ENCODE measurements around the gene SLC25A21.

Gene SLC25A21

GRCh38 chr14:37118673-37119366, 53.6 kb downstream of the SLC25A21 start:
- 66% methylated on average over 3 of the region's 4 CpGs for WGBS (ENCODE audit: insufficient coverage)
- ChIA-PET CTCF (interaction anchor here (1.5 kb wide), 1 partner anchor 31 kb away, joined by 4 read pairs; no protein-coding TSS in a partner anchor), POLR2A (no interaction called here)
- no peak for DNase-seq
- Histone ChIP-seq H3K27ac (ENCODE audit: insufficient read depth in 1 of 2, low read depth in 1 of 2, low read length in 2 of 2, poor library complexity in 1 of 2, severe bottlenecking in 2 of 2) (no peak overlapping the region), H3K4me1 (ENCODE audit: control extremely low read depth in 1 of 4, control insufficient read depth in 4 of 4, insufficient read depth in 4 of 4, low read length in 3 of 4) (no peaks in the 10 kb centered on the region), H3K9me3 (ENCODE audit: control extremely low read depth in 1 of 5, control insufficient read depth in 4 of 5, insufficient read depth in 2 of 5, low read depth in 1 of 5, low read length in 4 of 5) (peaks cover 0 to 10% (median 0%) of the 10 kb centered on the region in 5 experiments), H3K4me3 (ENCODE audit: control insufficient read depth in 1 of 7, extremely low read depth in 1 of 7, insufficient read depth in 4 of 7, low read depth in 2 of 7, low read length in 6 of 7) (no peak overlapping the region), H3K36me3 (ENCODE audit: control insufficient read depth in 4 of 4, insufficient read depth in 4 of 4, low read length in 3 of 4) (no peaks in the 10 kb centered on the region), H3K27me3 (replicated peaks in 2 of 5; ENCODE audit: control insufficient read depth in 4 of 5, insufficient read depth in 5 of 5, low read length in 4 of 5) (no peaks in the 10 kb centered on the region)

- CTCF ChIA-PET, result interaction anchor here (1.5 kb wide), 1 partner anchor 33 kb away, joined by 4 read pairs; no protein-coding TSS in a partner anchor
Measured at GRCh38 chr14:37116933-37117849, 55.2 kb downstream of the SLC25A21 start.

GRCh38 chr14:37115406-37115805, 57.0 kb downstream of the SLC25A21 start:
- no peaks in the 10 kb centered on the region for H3K27me3 ChIP-seq (replicated peaks in 2 of 5; ENCODE audit: control insufficient read depth in 4 of 5, insufficient read depth in 5 of 5, low read length in 4 of 5)
- peaks cover 0 to 10% (median 0%) of the 10 kb centered on the region in 5 experiments for H3K9me3 ChIP-seq (ENCODE audit: control extremely low read depth in 1 of 5, control insufficient read depth in 4 of 5, insufficient read depth in 2 of 5, low read depth in 1 of 5, low read length in 4 of 5)
- no peak for DNase-seq
- H3K4me1 ChIP-seq (ENCODE audit: control extremely low read depth in 1 of 4, control insufficient read depth in 4 of 4, insufficient read depth in 4 of 4, low read length in 3 of 4), result no peaks in the 10 kb centered on the region
- no peak overlapping the region for H3K4me3 ChIP-seq (ENCODE audit: control insufficient read depth in 1 of 7, extremely low read depth in 1 of 7, insufficient read depth in 4 of 7, low read depth in 2 of 7, low read length in 6 of 7)
- H3K27ac ChIP-seq (ENCODE audit: insufficient read depth in 1 of 2, low read depth in 1 of 2, low read length in 2 of 2, poor library complexity in 1 of 2, severe bottlenecking in 2 of 2), result no peak overlapping the region
- POLR2A ChIA-PET, result no interaction called here
- WGBS (ENCODE audit: insufficient coverage), result 100% methylated on average over 1 of the region's 1 CpG
- no peaks in the 10 kb centered on the region for H3K36me3 ChIP-seq (ENCODE audit: control insufficient read depth in 4 of 4, insufficient read depth in 4 of 4, low read length in 3 of 4)
- CTCF ChIA-PET, result no interaction called here

More at GRCh38 chr14:37116933-37117849, 55.2 kb downstream of the SLC25A21 start:
- no peaks in the 10 kb centered on the region for H3K36me3 ChIP-seq (ENCODE audit: control insufficient read depth in 4 of 4, insufficient read depth in 4 of 4, low read length in 3 of 4)
- DNase-seq, result no peak
- POLR2A ChIA-PET, result no interaction called here
- peaks cover 0 to 10% (median 0%) of the 10 kb centered on the region in 5 experiments for H3K9me3 ChIP-seq (ENCODE audit: control extremely low read depth in 1 of 5, control insufficient read depth in 4 of 5, insufficient read depth in 2 of 5, low read depth in 1 of 5, low read length in 4 of 5)
- no peaks in the 10 kb centered on the region for H3K27me3 ChIP-seq (replicated peaks in 2 of 5; ENCODE audit: control insufficient read depth in 4 of 5, insufficient read depth in 5 of 5, low read length in 4 of 5)
- no peak overlapping the region for H3K27ac ChIP-seq (ENCODE audit: insufficient read depth in 1 of 2, low read depth in 1 of 2, low read length in 2 of 2, poor library complexity in 1 of 2, severe bottlenecking in 2 of 2)
- no CpG with 5 or more reads among the region's 5 CpGs for WGBS (ENCODE audit: insufficient coverage)
- no peaks in the 10 kb centered on the region for H3K4me1 ChIP-seq (ENCODE audit: control extremely low read depth in 1 of 4, control insufficient read depth in 4 of 4, insufficient read depth in 4 of 4, low read length in 3 of 4)
- H3K4me3 ChIP-seq (ENCODE audit: control insufficient read depth in 1 of 7, extremely low read depth in 1 of 7, insufficient read depth in 4 of 7, low read depth in 2 of 7, low read length in 6 of 7), result no peak overlapping the region

- H3K4me1 ChIP-seq (ENCODE audit: control extremely low read depth in 1 of 4, control insufficient read depth in 4 of 4, insufficient read depth in 4 of 4, low read length in 3 of 4), result no peaks in the 10 kb centered on the region
- ChIA-PET POLR2A (no interaction called here), CTCF (no interaction called here)
- H3K4me3 ChIP-seq (ENCODE audit: control insufficient read depth in 1 of 7, extremely low read depth in 1 of 7, insufficient read depth in 4 of 7, low read depth in 2 of 7, low read length in 6 of 7), result no peak overlapping the region
- no peaks in the 10 kb centered on the region for H3K36me3 ChIP-seq (ENCODE audit: control insufficient read depth in 4 of 4, insufficient read depth in 4 of 4, low read length in 3 of 4)
- DNase-seq, result no peak
- H3K27me3 ChIP-seq (replicated peaks in 2 of 5; ENCODE audit: control insufficient read depth in 4 of 5, insufficient read depth in 5 of 5, low read length in 4 of 5), result no peaks in the 10 kb centered on the region
- no peak overlapping the region for H3K27ac ChIP-seq (ENCODE audit: insufficient read depth in 1 of 2, low read depth in 1 of 2, low read length in 2 of 2, poor library complexity in 1 of 2, severe bottlenecking in 2 of 2)
- H3K9me3 ChIP-seq (ENCODE audit: control extremely low read depth in 1 of 5, control insufficient read depth in 4 of 5, insufficient read depth in 2 of 5, low read depth in 1 of 5, low read length in 4 of 5), result peaks cover 0 to 10% (median 0%) of the 10 kb centered on the region in 5 experiments
- no CpG with 5 or more reads among the region's 3 CpGs for WGBS (ENCODE audit: insufficient coverage)
Measured at GRCh38 chr14:37114559-37114958, 57.8 kb downstream of the SLC25A21 start.

- WGBS (ENCODE audit: insufficient coverage), result no CpG with 5 or more reads among the region's 3 CpGs
Measured at GRCh38 chr14:37114002-37114401, 58.4 kb downstream of the SLC25A21 start.

GRCh38 chr14:37098132-37098531, 74.3 kb downstream of the SLC25A21 start:
- no peak overlapping the region for H3K27ac ChIP-seq (ENCODE audit: insufficient read depth in 1 of 2, low read depth in 1 of 2, low read length in 2 of 2, poor library complexity in 1 of 2, severe bottlenecking in 2 of 2)
- no peak overlapping the region for H3K4me3 ChIP-seq (ENCODE audit: control insufficient read depth in 1 of 7, extremely low read depth in 1 of 7, insufficient read depth in 4 of 7, low read depth in 2 of 7, low read length in 6 of 7)
- H3K36me3 ChIP-seq (ENCODE audit: control insufficient read depth in 4 of 4, insufficient read depth in 4 of 4, low read length in 3 of 4), result no peaks in the 10 kb centered on the region
- no peaks in the 10 kb centered on the region for H3K9me3 ChIP-seq (ENCODE audit: control extremely low read depth in 1 of 5, control insufficient read depth in 4 of 5, insufficient read depth in 2 of 5, low read depth in 1 of 5, low read length in 4 of 5)
- POLR2A ChIA-PET, result no interaction called here
- no peaks in the 10 kb centered on the region for H3K4me1 ChIP-seq (ENCODE audit: control extremely low read depth in 1 of 4, control insufficient read depth in 4 of 4, insufficient read depth in 4 of 4, low read length in 3 of 4)
- H3K27me3 ChIP-seq (replicated peaks in 2 of 5; ENCODE audit: control insufficient read depth in 4 of 5, insufficient read depth in 5 of 5, low read length in 4 of 5), result no peaks in the 10 kb centered on the region
- no peak for DNase-seq
- WGBS (ENCODE audit: insufficient coverage), result 90% methylated on average over 1 of the region's 2 CpGs
- CTCF ChIA-PET, result no interaction called here

More at GRCh38 chr14:37114002-37114401, 58.4 kb downstream of the SLC25A21 start:
- Histone ChIP-seq H3K4me1 (ENCODE audit: control extremely low read depth in 1 of 4, control insufficient read depth in 4 of 4, insufficient read depth in 4 of 4, low read length in 3 of 4) (no peaks in the 10 kb centered on the region), H3K36me3 (ENCODE audit: control insufficient read depth in 4 of 4, insufficient read depth in 4 of 4, low read length in 3 of 4) (no peaks in the 10 kb centered on the region), H3K9me3 (ENCODE audit: control extremely low read depth in 1 of 5, control insufficient read depth in 4 of 5, insufficient read depth in 2 of 5, low read depth in 1 of 5, low read length in 4 of 5) (peaks cover 0 to 10% (median 0%) of the 10 kb centered on the region in 5 experiments), H3K4me3 (ENCODE audit: control insufficient read depth in 1 of 7, extremely low read depth in 1 of 7, insufficient read depth in 4 of 7, low read depth in 2 of 7, low read length in 6 of 7) (no peak overlapping the region), H3K27ac (ENCODE audit: insufficient read depth in 1 of 2, low read depth in 1 of 2, low read length in 2 of 2, poor library complexity in 1 of 2, severe bottlenecking in 2 of 2) (no peak overlapping the region), H3K27me3 (replicated peaks in 2 of 5; ENCODE audit: control insufficient read depth in 4 of 5, insufficient read depth in 5 of 5, low read length in 4 of 5) (no peaks in the 10 kb centered on the region)
- ChIA-PET CTCF (no interaction called here), POLR2A (no interaction called here)
- DNase-seq, result no peak

- CTCF ChIA-PET, result interaction anchor here (0.6 kb wide), 1 partner anchor 657 kb away, joined by 3 read pairs; no protein-coding TSS in a partner anchor
- H3K4me3 ChIP-seq (ENCODE audit: control insufficient read depth in 1 of 7, extremely low read depth in 1 of 7, insufficient read depth in 4 of 7, low read depth in 2 of 7, low read length in 6 of 7), result no peak overlapping the region
Measured at GRCh38 chr14:37094502-37094901, 77.9 kb downstream of the SLC25A21 start.

More at GRCh38 chr14:37094502-37094901, 77.9 kb downstream of the SLC25A21 start:
- no peak for DNase-seq
- no peaks in the 10 kb centered on the region for H3K27me3 ChIP-seq (replicated peaks in 2 of 5; ENCODE audit: control insufficient read depth in 4 of 5, insufficient read depth in 5 of 5, low read length in 4 of 5)
- POLR2A ChIA-PET, result no interaction called here
- H3K27ac ChIP-seq (ENCODE audit: insufficient read depth in 1 of 2, low read depth in 1 of 2, low read length in 2 of 2, poor library complexity in 1 of 2, severe bottlenecking in 2 of 2), result no peak overlapping the region
- 82% methylated on average over 2 of the region's 2 CpGs for WGBS (ENCODE audit: insufficient coverage)
- H3K9me3 ChIP-seq (ENCODE audit: control extremely low read depth in 1 of 5, control insufficient read depth in 4 of 5, insufficient read depth in 2 of 5, low read depth in 1 of 5, low read length in 4 of 5), result no peaks in the 10 kb centered on the region
- no peaks in the 10 kb centered on the region for H3K4me1 ChIP-seq (ENCODE audit: control extremely low read depth in 1 of 4, control insufficient read depth in 4 of 4, insufficient read depth in 4 of 4, low read length in 3 of 4)
- no peaks in the 10 kb centered on the region for H3K36me3 ChIP-seq (ENCODE audit: control insufficient read depth in 4 of 4, insufficient read depth in 4 of 4, low read length in 3 of 4)

Data from common myeloid progenitor, CD34-positive (primary cell).